IPS DF 4.7 (cell line): ENCODE data around the gene GAA.

Experiments used
- DNase-seq: peaks from one replicate; pipeline ENCODE4 v3.0.0-alpha.2; 2013; ENCODE audit warnings: low spot score; ENCODE audit errors: extremely low read depth

Gene GAA

DNA sequence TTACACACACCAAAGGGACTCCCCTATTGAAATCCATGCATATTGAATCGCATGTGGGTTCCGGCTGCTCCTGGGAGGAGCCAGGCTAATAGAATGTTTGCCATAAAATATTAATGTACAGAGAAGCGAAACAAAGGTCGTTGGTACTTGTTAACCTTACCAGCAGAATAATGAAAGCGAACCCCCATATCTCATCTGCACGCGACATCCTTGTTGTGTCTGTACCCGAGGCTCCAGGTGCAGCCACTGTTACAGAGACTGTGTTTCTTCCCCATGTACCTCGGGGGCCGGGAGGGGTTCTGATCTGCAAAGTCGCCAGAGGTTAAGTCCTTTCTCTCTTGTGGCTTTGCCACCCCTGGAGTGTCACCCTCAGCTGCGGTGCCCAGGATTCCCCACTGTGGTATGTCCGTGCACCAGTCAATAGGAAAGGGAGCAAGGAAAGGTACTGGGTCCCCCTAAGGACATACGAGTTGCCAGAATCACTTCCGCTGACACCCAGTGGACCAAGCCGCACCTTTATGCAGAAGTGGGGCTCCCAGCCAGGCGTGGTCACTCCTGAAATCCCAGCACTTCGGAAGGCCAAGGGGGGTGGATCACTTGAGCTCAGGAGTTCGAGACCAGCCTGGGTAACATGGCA lies 2.2 kb downstream of the GAA start:
- no peak for DNase-seq

- no peak for DNase-seq
These were observed 3.1 kb downstream of the GAA start for GRCh38 chr17:80104321-80104955.

DNA sequence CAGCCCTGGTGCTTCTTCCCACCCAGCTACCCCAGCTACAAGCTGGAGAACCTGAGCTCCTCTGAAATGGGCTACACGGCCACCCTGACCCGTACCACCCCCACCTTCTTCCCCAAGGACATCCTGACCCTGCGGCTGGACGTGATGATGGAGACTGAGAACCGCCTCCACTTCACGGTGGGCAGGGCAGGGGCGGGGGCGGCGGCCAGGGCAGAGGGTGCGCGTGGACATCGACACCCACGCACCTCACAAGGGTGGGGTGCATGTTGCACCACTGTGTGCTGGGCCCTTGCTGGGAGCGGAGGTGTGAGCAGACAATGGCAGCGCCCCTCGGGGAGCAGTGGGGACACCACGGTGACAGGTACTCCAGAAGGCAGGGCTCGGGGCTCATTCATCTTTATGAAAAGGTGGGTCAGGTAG lies 3.6 kb downstream of the GAA start:
- no peak for DNase-seq

- DNase-seq = no peak
These were observed 4.4 kb downstream of the GAA start for GRCh38 chr17:80105762-80106161.

DNA sequence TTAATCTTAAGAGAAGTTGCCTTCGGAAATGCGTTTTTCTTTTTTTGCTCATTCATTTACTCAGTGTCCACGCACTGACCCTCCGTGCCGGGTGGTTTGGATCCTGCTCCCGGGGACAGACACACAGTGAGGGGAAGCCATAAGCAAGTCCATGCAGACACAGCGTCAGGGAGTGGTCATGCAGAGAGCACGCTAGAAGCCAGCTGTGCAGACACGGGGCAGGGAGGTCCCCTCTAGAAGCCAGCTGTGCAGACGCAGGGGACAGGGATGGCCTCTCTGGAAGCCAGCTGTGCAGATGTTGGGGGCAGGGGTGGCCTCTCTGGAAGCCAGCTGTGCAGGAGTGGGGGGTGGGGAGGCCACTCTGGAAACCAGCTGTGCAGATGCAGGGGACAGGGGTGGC lies 4.8 kb downstream of the GAA start:
- DNase-seq = no peak

GRCh38 chr17:80106751-80107150 lies 5.4 kb downstream of the GAA start:
- DNase-seq = no peak

DNA sequence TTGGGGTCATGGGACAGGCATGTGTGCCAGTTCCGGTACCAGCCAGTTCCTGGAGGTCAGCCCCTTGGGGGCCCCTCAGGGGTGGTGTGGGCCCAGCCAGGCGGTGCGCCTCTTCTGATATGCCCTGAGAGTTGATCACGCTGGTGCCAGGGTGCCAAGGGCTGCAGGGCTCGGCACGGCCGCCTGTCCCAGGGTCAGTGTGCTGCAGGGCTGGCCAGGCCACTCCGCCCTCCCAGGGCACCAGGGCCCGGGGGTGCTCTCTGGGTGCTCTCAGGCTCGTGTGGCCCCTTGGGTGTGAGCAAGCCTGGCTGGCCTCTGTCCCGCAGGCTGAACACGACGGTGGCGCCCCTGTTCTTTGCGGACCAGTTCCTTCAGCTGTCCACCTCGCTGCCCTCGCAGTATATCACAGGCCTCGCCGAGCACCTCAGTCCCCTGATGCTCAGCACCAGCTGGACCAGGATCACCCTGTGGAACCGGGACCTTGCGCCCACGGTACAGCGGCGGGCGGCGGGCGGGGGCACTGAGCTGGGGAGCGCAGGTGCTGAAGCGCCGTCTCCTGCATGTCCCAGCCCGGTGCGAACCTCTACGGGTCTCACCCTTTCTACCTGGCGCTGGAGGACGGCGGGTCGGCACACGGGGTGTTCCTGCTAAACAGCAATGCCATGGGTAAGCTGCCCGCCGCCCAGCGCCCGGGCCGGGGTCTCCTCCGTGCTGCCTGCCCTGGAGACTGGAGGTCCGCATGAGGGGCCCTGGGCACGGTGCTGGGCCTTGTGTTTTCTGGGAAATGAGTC lies 6.0 kb downstream of the GAA start:
- DNase-seq = no peak

DNA sequence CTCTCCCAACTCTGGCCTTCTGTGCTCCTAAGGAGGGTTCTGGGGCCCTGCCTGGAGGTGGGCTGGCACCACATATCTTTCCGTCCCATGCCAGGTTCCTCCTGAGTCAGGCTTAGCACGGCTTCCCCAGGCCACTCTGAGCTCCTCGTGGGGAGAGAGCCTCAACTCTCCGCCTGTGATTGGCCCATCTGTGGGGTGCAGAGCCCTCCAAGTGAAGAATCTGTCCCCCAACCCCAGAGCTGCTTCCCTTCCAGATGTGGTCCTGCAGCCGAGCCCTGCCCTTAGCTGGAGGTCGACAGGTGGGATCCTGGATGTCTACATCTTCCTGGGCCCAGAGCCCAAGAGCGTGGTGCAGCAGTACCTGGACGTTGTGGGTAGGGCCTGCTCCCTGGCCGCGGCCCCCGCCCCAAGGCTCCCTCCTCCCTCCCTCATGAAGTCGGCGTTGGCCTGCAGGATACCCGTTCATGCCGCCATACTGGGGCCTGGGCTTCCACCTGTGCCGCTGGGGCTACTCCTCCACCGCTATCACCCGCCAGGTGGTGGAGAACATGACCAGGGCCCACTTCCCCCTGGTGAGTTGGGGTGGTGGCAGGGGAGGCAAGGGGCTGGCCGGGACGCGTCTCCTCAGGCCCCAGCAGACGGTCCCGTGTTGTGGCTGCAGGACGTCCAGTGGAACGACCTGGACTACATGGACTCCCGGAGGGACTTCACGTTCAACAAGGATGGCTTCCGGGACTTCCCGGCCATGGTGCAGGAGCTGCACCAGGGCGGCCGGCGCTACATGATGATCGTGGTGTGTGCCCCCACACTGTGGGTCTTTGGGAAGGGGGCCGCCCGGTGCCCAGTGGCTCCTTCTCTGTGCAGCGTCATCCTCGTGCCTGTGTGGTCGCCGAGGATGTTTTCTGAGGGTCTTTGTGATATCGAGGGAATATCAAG lies 6.9 kb downstream of the GAA start:
- DNase-seq = no peak

GRCh38 chr17:80109066-80109660 lies 7.8 kb downstream of the GAA start:
- no peak for DNase-seq

- no peak for DNase-seq
These were observed 8.5 kb downstream of the GAA start for GRCh38 chr17:80109713-80110446.

- DNase-seq = no peak
These were observed 9.0 kb downstream of the GAA start for GRCh38 chr17:80110447-80110812.

DNA sequence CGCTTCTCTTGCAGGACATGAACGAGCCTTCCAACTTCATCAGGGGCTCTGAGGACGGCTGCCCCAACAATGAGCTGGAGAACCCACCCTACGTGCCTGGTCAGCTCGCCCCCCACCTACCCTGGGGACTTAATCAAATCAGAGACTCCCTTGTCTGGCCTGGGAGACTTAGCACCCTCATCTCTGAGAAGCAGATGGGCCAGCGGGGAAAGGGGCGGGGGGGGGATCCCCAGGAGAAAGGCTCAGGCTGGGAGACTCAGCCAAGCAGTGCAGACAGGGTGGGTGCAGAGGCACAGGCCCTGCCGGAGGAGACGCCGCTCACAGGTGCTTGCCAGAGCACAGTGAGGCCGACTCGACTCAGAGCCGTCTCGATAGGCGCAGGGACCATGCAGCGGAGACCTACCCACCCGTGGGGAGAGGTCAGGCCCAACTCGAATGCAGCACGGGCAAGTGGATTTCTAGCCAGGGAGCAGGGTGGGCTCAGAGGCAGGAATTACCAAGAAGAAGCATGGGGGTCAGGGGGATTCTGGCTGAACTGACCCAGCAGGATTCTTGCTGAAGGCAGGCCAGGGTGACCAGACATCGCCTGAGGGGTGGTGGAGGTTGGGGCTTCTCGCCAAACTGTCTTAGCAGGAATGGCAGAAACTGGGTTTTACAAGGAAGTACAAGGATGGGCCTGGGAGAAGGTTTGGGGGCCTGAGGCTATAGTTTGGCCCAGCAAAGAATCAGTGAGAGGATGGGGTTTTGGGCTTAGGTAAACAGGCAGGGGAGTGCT lies 9.7 kb downstream of the GAA start:
- no peak for DNase-seq

- DNase-seq = no peak
These were observed 10.5 kb downstream of the GAA start for GRCh38 chr17:80111702-80112470.

GRCh38 chr17:80112471-80113032 lies 11.2 kb downstream of the GAA start:
- no peak for DNase-seq

DNA sequence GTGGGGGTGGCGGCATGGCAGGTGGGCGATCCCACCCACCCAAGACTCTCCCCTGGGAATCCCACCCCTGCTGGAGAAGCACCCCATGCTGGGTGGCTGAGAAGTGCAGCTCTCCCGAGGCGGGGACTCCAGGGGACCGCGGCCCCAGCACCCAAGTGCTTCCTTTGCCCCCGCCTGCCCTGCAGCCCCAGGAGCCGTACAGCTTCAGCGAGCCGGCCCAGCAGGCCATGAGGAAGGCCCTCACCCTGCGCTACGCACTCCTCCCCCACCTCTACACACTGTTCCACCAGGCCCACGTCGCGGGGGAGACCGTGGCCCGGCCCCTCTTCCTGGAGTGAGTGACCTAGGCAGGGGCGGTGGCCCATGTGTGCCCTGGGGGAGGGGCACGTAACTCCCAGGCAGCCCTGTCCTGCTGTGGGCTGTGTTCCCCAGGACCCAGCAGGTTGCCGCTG lies 11.7 kb downstream of the GAA start:
- no peak for DNase-seq

DNA sequence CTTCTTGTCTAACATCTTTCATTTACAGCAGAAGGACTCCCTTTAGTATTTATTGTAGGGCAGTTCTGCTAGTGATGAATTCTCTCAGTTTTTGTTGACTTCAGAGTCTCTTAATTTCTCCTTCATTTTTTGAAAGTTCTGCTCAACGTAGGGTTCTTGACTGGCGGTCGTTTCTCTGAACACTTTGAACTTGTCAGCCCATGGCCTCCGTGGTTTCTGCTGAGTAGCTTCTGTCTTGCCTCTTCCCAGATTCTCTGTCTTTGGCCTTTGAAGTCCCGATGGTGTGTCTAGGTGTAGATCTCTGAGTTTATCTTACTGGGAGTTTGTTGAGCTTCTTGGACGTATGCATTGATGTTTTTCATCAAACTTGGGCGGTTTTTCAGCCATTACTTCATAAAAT lies 13.4 kb downstream of the GAA start:
- no peak for DNase-seq

- no peak for DNase-seq
These were observed 13.8 kb downstream of the GAA start for GRCh38 chr17:80115159-80115558.

DNA sequence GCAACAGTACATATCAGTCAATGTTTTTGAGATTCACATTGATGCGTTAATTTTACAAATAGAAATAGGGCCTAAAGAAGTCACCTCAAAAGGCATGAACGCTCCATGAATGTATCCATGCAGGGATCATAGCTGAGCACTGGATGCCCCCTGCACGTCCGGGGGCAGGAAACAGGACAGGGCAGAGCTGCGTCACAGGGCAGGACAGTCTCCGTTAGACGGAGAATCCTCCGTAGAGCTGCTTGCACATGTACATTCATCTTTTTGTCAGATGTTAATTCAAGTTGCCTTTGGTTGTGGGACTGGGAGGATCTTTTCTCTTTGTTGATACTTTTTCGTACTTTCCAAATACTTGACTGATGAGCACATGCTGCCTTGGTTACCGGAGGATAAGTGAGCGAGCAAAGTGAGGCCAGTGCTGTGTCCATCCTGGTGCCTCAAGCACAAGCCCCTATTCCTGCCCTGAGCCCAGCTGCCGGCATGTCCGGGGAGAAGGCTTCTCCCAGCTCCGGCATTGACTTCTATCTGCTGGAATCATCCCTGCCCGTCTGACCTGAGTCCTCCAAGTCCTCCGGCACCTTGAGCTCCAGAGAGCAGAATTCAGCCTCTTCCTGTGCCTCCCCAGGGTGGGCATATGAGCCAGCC lies 15.0 kb downstream of the GAA start:
- DNase-seq = no peak
